ENCODE results near the gene CDH6.

- TF ChIP-seq CTCF (IDR thresholded peaks at IDR 0.05; ENCODE audit: low read depth, low read length) (no peak), POLR2A (IDR thresholded peaks at IDR 0.05; ENCODE audit: extremely low read depth, insufficient read length) (no peak), MYC (IDR thresholded peaks at IDR 0.05; ENCODE audit: low read depth, low read length) (no peak)
- TF ChIP-seq, protein P1, sequence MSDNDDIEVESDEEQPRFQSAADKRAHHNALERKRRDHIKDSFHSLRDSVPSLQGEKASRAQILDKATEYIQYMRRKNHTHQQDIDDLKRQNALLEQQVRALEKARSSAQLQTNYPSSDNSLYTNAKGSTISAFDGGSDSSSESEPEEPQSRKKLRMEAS (IDR thresholded peaks at IDR 0.05; ENCODE audit: low read depth, low read length): no peak
These were observed 7.5 kb upstream of the CDH6 start for GRCh38 chr5:31185951-31186350.

Measured in NB4 (cell line).